Subcutaneous abdominal adipose tissue (tissue), 5 donors: ENCODE results near the gene PEF1.

ENCODE experiments used
- H3K27ac ChIP-seq: one replicate; pipeline ENCODE4 v1.7.0; 2013; ENCODE audit warnings: low read depth, mild to moderate bottlenecking, inconsistent platforms, low read length, moderate library complexity
- H3K27me3 ChIP-seq, 5 donors: one replicate each; pipeline ENCODE4 v1.7.0; 2013; ENCODE audit warnings: low read length in 5 of 5, inconsistent platforms in 1 of 5; ENCODE audit not compliant: control insufficient read depth in 5 of 5, insufficient read depth in 4 of 5
- H3K36me3 ChIP-seq, 5 donors: one replicate each; pipeline ENCODE4 v1.7.0; 2013; ENCODE audit warnings: low read length in 5 of 5; ENCODE audit not compliant: control insufficient read depth in 5 of 5, insufficient read depth in 5 of 5
- H3K4me1 ChIP-seq, 5 donors: one replicate each; pipeline ENCODE4 v1.7.0; 2013; ENCODE audit warnings: low read length in 5 of 5, mild to moderate bottlenecking in 3 of 5, moderate library complexity in 1 of 5; ENCODE audit not compliant: control insufficient read depth in 5 of 5, insufficient read depth in 5 of 5
- H3K4me3 ChIP-seq, 5 donors: one replicate each; pipeline ENCODE4 v1.7.0; 2013; ENCODE audit warnings: low read length in 5 of 5, low read depth in 1 of 5
- H3K9ac ChIP-seq, 5 donors: one replicate each; pipeline ENCODE4 v1.7.0; 2013; ENCODE audit warnings: low read length in 5 of 5, mild to moderate bottlenecking in 4 of 5, moderate library complexity in 3 of 5
- H3K9me3 ChIP-seq, 5 donors: one replicate each; pipeline ENCODE4 v1.7.0; 2013; ENCODE audit warnings: low read length in 5 of 5; ENCODE audit not compliant: control insufficient read depth in 5 of 5
- donor health status: healthy.
- donor health status: healthy.
- donor health status: healthy.
- donor health status: healthy.
- donor health status: healthy.

Gene PEF1

GRCh38 chr1:31640964-31641363 is 3.7 kb downstream of the PEF1 start:
- no peaks in the 10 kb centered on the region for H3K27me3 ChIP-seq
- peaks cover 8 to 43% (median 21%) of the 10 kb centered on the region in 5 donors for H3K4me1 ChIP-seq
- H3K9me3 ChIP-seq: no peaks in the 10 kb centered on the region
- H3K4me3 ChIP-seq: no peak overlapping the region
- no peak overlapping the region for H3K27ac ChIP-seq
- H3K9ac ChIP-seq: peak overlapping the region in 1 of 5 donors; percentile 24
- peaks cover 0 to 4% (median 0%) of the 10 kb centered on the region in 5 donors for H3K36me3 ChIP-seq

GRCh38 chr1:31640179-31640578 is 4.5 kb downstream of the PEF1 start:
- Histone ChIP-seq H3K27ac (no peak overlapping the region), H3K9me3 (no peaks in the 10 kb centered on the region), H3K9ac (no peak overlapping the region), H3K27me3 (no peaks in the 10 kb centered on the region), H3K4me1 (peaks cover 8 to 35% (median 16%) of the 10 kb centered on the region in 5 donors), H3K4me3 (no peak overlapping the region), H3K36me3 (peaks cover 0 to 8% (median under 1%) of the 10 kb centered on the region in 5 donors)

GRCh38 chr1:31639543-31639942 is 5.1 kb downstream of the PEF1 start:
- no peak overlapping the region for H3K27ac ChIP-seq
- no peaks in the 10 kb centered on the region for H3K9me3 ChIP-seq
- H3K4me1 ChIP-seq: peaks cover 8 to 35% (median 14%) of the 10 kb centered on the region in 5 donors
- no peaks in the 10 kb centered on the region for H3K27me3 ChIP-seq
- peak overlapping the region in 1 of 5 donors; percentile 24 for H3K9ac ChIP-seq
- peaks cover 0 to 14% (median 7%) of the 10 kb centered on the region in 5 donors for H3K36me3 ChIP-seq
- no peak overlapping the region for H3K4me3 ChIP-seq

- Histone ChIP-seq H3K4me1 (peaks cover 0 to 23% (median 3%) of the 10 kb centered on the region in 5 donors), H3K4me3 (no peak overlapping the region), H3K27ac (no peak overlapping the region), H3K36me3 (peaks cover 0 to 19% (median 15%) of the 10 kb centered on the region in 5 donors), H3K9me3 (no peaks in the 10 kb centered on the region), H3K27me3 (no peaks in the 10 kb centered on the region), H3K9ac (no peak overlapping the region)
Measured at GRCh38 chr1:31637915-31638673, 6.6 kb downstream of the PEF1 start.

- Histone ChIP-seq H3K27ac (no peak overlapping the region), H3K36me3 (peaks cover 3 to 68% (median 62%) of the 10 kb centered on the region in 5 donors), H3K4me1 (peaks cover 1 to 11% (median 3%) of the 10 kb centered on the region in 5 donors), H3K9ac (peak overlapping the region in 1 of 5 donors; percentile 25), H3K9me3 (no peaks in the 10 kb centered on the region), H3K27me3 (no peaks in the 10 kb centered on the region), H3K4me3 (no peak overlapping the region)
Measured at GRCh38 chr1:31633117-31633516, 11.6 kb downstream of the PEF1 start.

GRCh38 chr1:31632649-31633048 is 12.0 kb downstream of the PEF1 start:
- Histone ChIP-seq H3K4me1 (peaks cover 3 to 15% (median 7%) of the 10 kb centered on the region in 5 donors), H3K36me3 (peaks cover 3 to 72% (median 65%) of the 10 kb centered on the region in 5 donors), H3K27ac (no peak overlapping the region), H3K27me3 (no peaks in the 10 kb centered on the region), H3K4me3 (no peak overlapping the region), H3K9ac (peak overlapping the region in 1 of 5 donors; percentile 25), H3K9me3 (no peaks in the 10 kb centered on the region)

- H3K36me3 ChIP-seq: peaks cover 3 to 72% (median 58%) of the 10 kb centered on the region in 5 donors
- H3K27me3 ChIP-seq: no peaks in the 10 kb centered on the region
- H3K4me1 ChIP-seq: peaks cover 3 to 28% (median 20%) of the 10 kb centered on the region in 5 donors
- no peak overlapping the region for H3K9ac ChIP-seq
- H3K9me3 ChIP-seq: no peaks in the 10 kb centered on the region
- no peak overlapping the region for H3K27ac ChIP-seq
- H3K4me3 ChIP-seq: no peak overlapping the region
Measured at GRCh38 chr1:31628931-31629556, 15.6 kb downstream of the PEF1 start.

GRCh38 chr1:31627930-31628559 is 16.6 kb downstream of the PEF1 start:
- no peak overlapping the region for H3K27ac ChIP-seq
- H3K36me3 ChIP-seq: peaks cover 3 to 66% (median 53%) of the 10 kb centered on the region in 5 donors
- peak overlapping the region in 2 of 5 donors; percentile 27 to 35 for H3K9ac ChIP-seq
- H3K4me1 ChIP-seq: peaks cover 3 to 23% (median 20%) of the 10 kb centered on the region in 5 donors
- no peaks in the 10 kb centered on the region for H3K9me3 ChIP-seq
- no peaks in the 10 kb centered on the region for H3K27me3 ChIP-seq
- no peak overlapping the region for H3K4me3 ChIP-seq

- peaks cover 3 to 60% (median 46%) of the 10 kb centered on the region in 5 donors for H3K36me3 ChIP-seq
- H3K9ac ChIP-seq: peak overlapping the region in 2 of 5 donors; percentile 27 to 35
- no peak overlapping the region for H3K27ac ChIP-seq
- no peaks in the 10 kb centered on the region for H3K9me3 ChIP-seq
- H3K27me3 ChIP-seq: no peaks in the 10 kb centered on the region
- no peak overlapping the region for H3K4me3 ChIP-seq
- peaks cover 3 to 23% (median 20%) of the 10 kb centered on the region in 5 donors for H3K4me1 ChIP-seq
Measured at GRCh38 chr1:31627301-31627929, 17.3 kb downstream of the PEF1 start.
